COR-L47 (cell line): ENCODE results near the gene CD58.

Source experiments
- DNase-seq: peaks from one replicate; lab custom pipeline; 2025; lab: John Stamatoyannopoulos, UW

The CD58 gene

DNA sequence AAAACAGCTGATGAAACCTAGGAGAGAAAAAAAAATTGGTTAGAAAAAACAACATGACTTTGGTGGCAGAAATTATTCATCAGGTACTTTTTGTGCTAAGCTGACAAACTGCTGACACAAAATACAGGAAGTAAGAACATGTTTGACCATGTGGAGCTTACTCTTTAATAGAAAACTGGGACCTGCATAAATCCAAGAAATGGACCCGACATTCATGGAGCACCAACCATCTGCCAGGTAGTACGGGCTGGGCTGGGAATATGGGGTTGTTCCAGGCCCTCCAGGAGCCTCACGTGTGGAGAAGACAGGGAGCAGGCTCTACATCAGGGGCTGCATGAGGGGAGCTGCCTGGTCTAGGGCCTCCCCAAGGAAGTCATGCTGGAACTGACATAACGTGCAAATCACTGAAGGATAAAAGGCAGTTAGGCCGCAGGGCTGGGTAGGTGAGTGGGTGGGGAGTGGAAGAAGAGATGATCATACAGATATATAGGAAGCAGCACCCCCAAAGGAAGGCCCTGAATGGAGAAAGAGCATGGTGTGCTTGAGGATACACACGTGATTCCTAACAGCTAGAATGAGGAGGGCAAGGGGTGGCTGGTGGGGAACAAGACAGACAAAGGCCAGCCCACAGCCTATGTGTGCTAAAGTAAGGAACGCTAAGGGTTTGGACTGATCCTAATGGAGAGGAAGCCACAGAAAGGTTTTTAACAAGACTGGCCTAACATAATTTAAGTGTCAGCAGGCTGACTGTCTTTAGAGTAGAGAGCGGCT lies 26.1 kb downstream of the CD58 start:
- no peak for DNase-seq

GRCh38 chr1:116540088-116540487 lies 30.7 kb downstream of the CD58 start:
- no peak for DNase-seq

GRCh38 chr1:116538544-116538943 lies 32.3 kb downstream of the CD58 start:
- no peak for DNase-seq

- DNase-seq, result no peak
Observed at GRCh38 chr1:116537898-116538297, 32.9 kb downstream of the CD58 start.

- no peak for DNase-seq
Observed at GRCh38 chr1:116537040-116537831, 33.6 kb downstream of the CD58 start.

DNA sequence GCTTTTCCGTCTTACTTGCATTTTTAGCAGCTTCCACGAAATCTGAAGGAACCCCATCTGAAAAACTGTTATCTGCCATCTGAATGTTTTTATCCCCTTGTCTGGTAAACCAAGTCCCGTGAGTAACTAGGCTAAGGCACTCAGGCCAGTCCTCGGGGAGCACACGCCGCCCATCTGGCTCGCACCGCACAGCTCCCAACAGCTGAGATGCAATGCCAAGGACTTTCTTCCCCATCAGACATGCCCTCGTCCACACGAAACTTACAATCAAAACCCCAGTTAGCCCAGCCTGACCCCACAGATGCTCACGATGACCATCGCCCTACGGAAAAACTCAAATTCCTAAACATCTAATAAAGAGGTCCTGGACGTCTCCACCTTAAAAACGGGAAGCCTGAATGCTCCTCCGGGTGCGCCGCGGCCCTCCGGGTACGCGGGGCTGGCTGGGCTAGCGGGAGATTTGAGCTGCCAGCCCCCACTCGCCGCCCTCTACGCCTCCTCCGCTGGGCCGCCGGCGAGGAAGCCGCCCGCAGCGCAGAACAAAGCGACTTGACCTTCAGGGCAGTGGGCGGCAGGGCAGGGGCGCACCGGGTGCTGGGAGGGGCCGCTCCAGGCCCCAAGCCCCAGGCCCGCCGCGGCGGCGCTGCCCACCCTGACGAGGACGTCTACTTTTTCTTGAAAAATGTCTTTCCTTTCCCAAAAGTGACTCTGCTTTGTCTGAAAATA lies 36.6 kb downstream of the CD58 start:
- DNase-seq, result no peak

DNA sequence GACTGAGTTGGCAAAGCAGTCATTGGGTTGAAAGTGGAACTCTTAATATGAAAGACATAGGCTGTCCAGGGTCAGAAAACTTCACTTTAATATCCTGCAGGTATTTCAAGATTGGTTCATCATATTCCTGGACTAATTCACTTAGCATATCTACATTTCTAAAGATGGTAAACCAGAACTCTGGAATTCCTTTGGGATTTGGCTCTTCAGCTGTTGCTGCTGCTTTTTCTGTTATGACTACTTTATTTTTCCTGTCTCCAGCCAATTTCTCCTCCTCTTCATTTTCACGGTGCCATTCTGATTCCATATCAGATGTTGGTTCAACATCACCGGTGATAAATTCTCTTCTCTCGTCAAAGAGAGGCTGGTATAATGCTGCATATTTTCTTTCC lies 37.4 kb downstream of the CD58 start:
- DNase-seq, result no peak

GRCh38 chr1:116532671-116533428 lies 38.0 kb downstream of the CD58 start:
- no peak for DNase-seq

GRCh38 chr1:116531917-116532316 lies 38.9 kb downstream of the CD58 start:
- DNase-seq, result no peak

- no peak for DNase-seq
Observed at GRCh38 chr1:116529681-116530080, 41.1 kb downstream of the CD58 start.

DNA sequence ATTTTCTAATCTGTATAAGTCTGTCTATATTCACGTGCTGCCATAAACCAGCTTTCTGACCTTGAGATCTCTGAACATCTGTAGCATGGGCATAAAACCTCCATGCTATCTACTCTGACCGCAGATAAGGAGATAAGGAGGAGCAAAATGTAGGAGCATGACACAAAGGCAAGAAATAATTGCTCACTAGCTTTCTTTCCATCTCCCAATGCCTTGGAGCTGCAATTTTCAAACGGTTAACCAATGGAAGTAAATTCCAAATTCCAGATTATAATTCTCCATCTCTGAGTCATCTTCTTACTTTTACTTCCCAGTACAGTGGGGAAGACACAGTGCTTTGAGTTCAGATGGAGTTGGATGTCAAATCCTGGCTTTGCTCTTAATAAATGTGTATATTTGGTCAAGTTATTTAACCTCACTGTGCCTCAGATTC lies 41.6 kb downstream of the CD58 start:
- no peak for DNase-seq

- no peak for DNase-seq
Observed at GRCh38 chr1:116528329-116529083, 42.3 kb downstream of the CD58 start.

GRCh38 chr1:116525440-116525839 lies 45.4 kb downstream of the CD58 start:
- DNase-seq, result no peak

DNA sequence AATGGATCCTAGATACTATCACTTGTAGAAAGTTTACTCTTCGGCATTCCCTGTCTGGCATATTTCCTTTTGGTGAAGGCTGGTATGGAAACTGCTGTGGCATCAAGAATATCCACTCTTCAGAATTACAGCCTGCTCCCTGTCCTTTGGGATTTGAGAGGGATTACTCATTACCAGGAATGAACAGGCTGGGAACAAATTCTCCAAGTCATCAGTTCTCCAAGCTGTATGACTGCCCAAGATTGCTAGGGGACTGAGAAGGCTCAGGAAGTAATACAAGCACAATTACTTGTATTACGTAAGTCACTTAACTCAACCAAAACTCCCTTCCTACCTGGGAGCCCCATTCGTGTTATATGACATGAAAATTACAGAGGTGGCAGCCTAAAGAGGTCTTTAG lies 49.6 kb downstream of the CD58 start:
- no peak for DNase-seq

GRCh38 chr1:116518400-116518799 lies 52.4 kb downstream of the CD58 start:
- DNase-seq, result no peak

DNA sequence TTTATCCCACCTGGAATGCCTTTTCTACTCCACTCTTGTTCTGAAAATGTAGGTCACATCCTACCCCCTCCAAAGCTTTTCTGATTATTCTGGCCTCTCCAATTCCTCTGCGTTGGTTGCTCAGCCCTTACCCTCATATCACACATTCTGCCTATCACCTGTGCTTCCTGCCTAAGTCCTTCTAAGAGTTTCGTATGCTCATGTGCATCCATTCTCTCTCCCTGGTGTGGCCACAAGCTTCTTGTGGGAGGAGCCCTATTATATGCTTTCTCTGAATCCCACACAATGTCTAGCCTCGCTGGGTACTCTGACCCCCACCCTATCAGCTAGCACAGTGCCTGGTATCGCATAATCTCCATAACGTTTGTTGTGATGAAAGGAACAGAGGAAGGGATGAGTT lies 54.2 kb downstream of the CD58 start:
- DNase-seq, result no peak

DNA sequence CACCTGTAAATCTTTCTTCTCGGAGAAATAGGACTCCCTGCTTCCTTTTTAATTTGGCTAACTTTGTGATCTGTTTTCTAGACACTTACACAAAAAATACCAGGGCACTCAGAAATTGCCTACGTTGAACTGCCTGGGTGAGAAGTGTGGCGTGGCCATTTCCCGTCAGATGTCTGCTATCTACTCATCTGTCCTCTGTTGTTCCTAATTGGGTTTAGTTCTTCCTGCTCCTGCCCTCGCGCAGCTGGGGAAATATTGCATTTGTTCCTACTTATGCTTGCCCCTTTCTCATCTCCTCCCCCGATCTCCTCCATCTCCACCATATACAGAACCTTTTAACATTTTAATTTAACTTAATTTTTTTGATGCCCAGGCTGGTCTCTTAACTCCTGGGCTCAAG lies 55.1 kb downstream of the CD58 start:
- DNase-seq, result no peak

GRCh38 chr1:116514708-116515525 lies 55.9 kb downstream of the CD58 start:
- DNase-seq, result no peak

GRCh38 chr1:116513956-116514355 lies 56.9 kb downstream of the CD58 start:
- DNase-seq, result no peak

- DNase-seq, result no peak
Observed at GRCh38 chr1:116511459-116512019, 59.3 kb downstream of the CD58 start.
